Endothelial cell of umbilical vein (primary cell): ENCODE data around the gene TMEM154. TPM values are rescaled to one million over a fixed set of nuclear protein-coding genes. Genes with fewer than 3 reads are reported as not detected.
A peak's percentile ranks its signal among the peaks of the same experiment; 100 is the strongest.

Experiments
- BruUV-seq: library from RNA; stranded (reverse); fragments of 400-500 nt; replicated peaks from 2 replicates; lab custom pipeline; 2021; lab: Mats Ljungman, UMichigan
- CTCF ChIA-PET: fragments of 300-600, 350-600 bp; sonication (Branson Sonifier 250); formaldehyde crosslinking; loops from one replicate; lab custom pipeline; 2021; ENCODE audit warnings: antibody characterized with exemption, inconsistent platforms; lab: Charles Lee
- POLR2A ChIA-PET: fragments of 300-600, 350-600 bp; sonication (Branson Sonifier 250); formaldehyde crosslinking; loops from one replicate; lab custom pipeline; 2021; ENCODE audit warnings: antibody characterized with exemption, inconsistent platforms; lab: Charles Lee
- DNase-seq: peaks from one replicate; pipeline ENCODE4 v3.0.0-alpha.2; 2011; ENCODE audit warnings: low read depth, low spot score
- FAIRE-seq: peaks from 2 replicates; lab custom pipeline; 2011; peaks lifted over from hg19 to GRCh38; lab: Jason Lieb, UNC
- H2AFZ ChIP-seq: 2 replicates; pipeline ENCODE4 v1.6.0; 2012; ENCODE audit warnings: low read depth, low read length, control low read depth, inconsistent platforms
- H3K27ac ChIP-seq: 2 replicates; pipeline ENCODE4 v1.5.1; 2011; ENCODE audit warnings: low read depth, mild to moderate bottlenecking, control low read depth, low read length, moderate library complexity; ENCODE audit not compliant: insufficient read depth
- H3K27me3 ChIP-seq, 2 experiments: 2 replicates each; pipeline versions ENCODE4 v1.6.0 to v1.6.1; 2011; ENCODE audit warnings: low read length in 2 of 2, mixed read lengths in 1 of 2; ENCODE audit not compliant: control insufficient read depth in 2 of 2, insufficient read depth in 2 of 2
- H3K36me3 ChIP-seq, 2 experiments: 2 replicates in 1 of 2; 3 replicates in 1 of 2; pipeline ENCODE4 v1.5.1; 2011; ENCODE audit warnings: low read length in 2 of 2, mild to moderate bottlenecking in 1 of 2, moderate library complexity in 1 of 2; ENCODE audit not compliant: control insufficient read depth in 2 of 2, insufficient read depth in 2 of 2; ENCODE audit errors: extremely low read depth in 1 of 2
- H3K4me1 ChIP-seq: 3 replicates; pipeline ENCODE4 v1.5.1; 2011; ENCODE audit warnings: mild to moderate bottlenecking, low read length; ENCODE audit not compliant: control insufficient read depth, insufficient read depth; ENCODE audit errors: extremely low read depth
- H3K4me2 ChIP-seq: 2 replicates; pipeline ENCODE4 v1.6.1; 2011; ENCODE audit warnings: low read length, control low read depth, mixed read lengths; ENCODE audit not compliant: insufficient read depth
- H3K4me3 ChIP-seq, 3 experiments: fragments of 200-600 bp in 1 of 3; sonication (generic), shearing (Covaris generic) in 1 of 3; replicated peaks in 1 of 3; 2 replicates each; pipeline ENCODE4 v1.5.1; 2011 to 2016; ENCODE audit warnings: control low read depth in 3 of 3, low read length in 3 of 3, mild to moderate bottlenecking in 2 of 3, inconsistent platforms in 1 of 3, low read depth in 1 of 3, moderate library complexity in 1 of 3; ENCODE audit not compliant: insufficient read depth in 1 of 3
- H3K79me2 ChIP-seq: 2 replicates; pipeline ENCODE4 v1.6.0; 2012; ENCODE audit warnings: low read length, inconsistent platforms; ENCODE audit not compliant: control insufficient read depth, insufficient read depth
- H3K9ac ChIP-seq: replicated peaks from 2 replicates; pipeline ENCODE3; 2011; ENCODE audit warnings: low read length, control low read depth; ENCODE audit not compliant: insufficient read depth; ENCODE audit errors: extremely low read depth
- H3K9me1 ChIP-seq: replicated peaks from 3 replicates; pipeline ENCODE4 v1.6.0; 2011; ENCODE audit warnings: mild to moderate bottlenecking, low read length; ENCODE audit not compliant: control insufficient read depth, insufficient read depth; ENCODE audit errors: extremely low read depth
- H3K9me3 ChIP-seq: replicated peaks from 2 replicates; pipeline ENCODE4 v1.5.1; 2012; ENCODE audit warnings: low read length, inconsistent platforms; ENCODE audit not compliant: control insufficient read depth, insufficient read depth
- H4K20me1 ChIP-seq: replicated peaks from 2 replicates; pipeline ENCODE3; 2011; ENCODE audit warnings: mild to moderate bottlenecking, low read length; ENCODE audit not compliant: control insufficient read depth, insufficient read depth; ENCODE audit errors: extremely low read depth
- EZH2 ChIP-seq: IDR thresholded peaks from 2 replicates; pipeline ENCODE4 v1.6.1; 2012; ENCODE audit warnings: borderline replicate concordance, low read depth, mild to moderate bottlenecking, moderate library complexity, low read length, inconsistent platforms; ENCODE audit not compliant: severe bottlenecking
- FOS ChIP-seq: IDR thresholded peaks from 2 replicates; pipeline ENCODE4 v1.6.1; 2011; ENCODE audit warnings: mild to moderate bottlenecking, low read length, moderate library complexity, borderline replicate concordance; ENCODE audit not compliant: insufficient read depth
- GATA2 ChIP-seq: IDR thresholded peaks from 2 replicates; pipeline ENCODE4 v1.7.0; 2011; ENCODE audit warnings: low read depth, mild to moderate bottlenecking, moderate library complexity, mixed read lengths, low read length; ENCODE audit not compliant: insufficient read length, insufficient read depth
- JUN ChIP-seq: IDR thresholded peaks from 2 replicates; pipeline ENCODE4 v1.6.1; 2011; ENCODE audit warnings: borderline replicate concordance, low read depth; ENCODE audit not compliant: insufficient read length, insufficient read depth
- MYC ChIP-seq: IDR thresholded peaks from one replicate; pipeline ENCODE4 v1.6.1; 2011; ENCODE audit warnings: mild to moderate bottlenecking, low read depth, low read length
- dilution Hi-C: fragments of 300-500 bp; cut with MboI; formaldehyde crosslinking; loops from one replicate; pipeline ENCODE4 v1.15.0; 2019; ENCODE audit warnings: low sequenced_read_pairs; ENCODE audit not compliant: extremely low pct_ligation_motif_present
- intact Hi-C: fragments of 100-400 bp; cut with micrococcal nuclease; formaldehyde crosslinking; loops from one replicate; pipeline ENCODE4 v1.10.0; 2022
- polyA plus RNA-seq, 4 experiments: library from polyadenylated mRNA; depleted of rRNA in 3 of 4; stranded (reverse) in 3 of 4; unstranded in 1 of 4; fragments of >200 nt; gene quantifications; 2 replicates each; pipeline versions ENCODE4 v1.2.1 to v1.2.3, GENCODE V29; 2011 to 2012; ENCODE audit warnings: missing spikeins in 1 of 4
- total RNA-seq: library from RNA; stranded (reverse); gene quantifications from 2 replicates; pipeline ENCODE4 v1.2.3, GENCODE V29; 2021
- TF ChIP-seq, protein P1 (sequence below), 2 donors: IDR thresholded peaks; 1 replicate in 1 of 2; 2 replicates in 1 of 2; pipeline ENCODE4 v1.5.1; 2011; ENCODE audit warnings: low read length in 2 of 2, mild to moderate bottlenecking in 2 of 2, moderate library complexity in 2 of 2, control low read depth in 1 of 2, inconsistent platforms in 1 of 2, low read depth in 1 of 2; ENCODE audit not compliant: insufficient read depth in 1 of 2; ENCODE audit errors: extremely low read depth in 1 of 2

The TMEM154 gene
- total and polyA plus RNA-seq, 2 donors (not counting 3 experiments of a cell fraction or from before 2014, with no cell fraction given): 5.4 to 50.0 TPM

- peaks cover 14 to 15% of the 10 kb centered on the region in 2 experiments for H3K27me3 ChIP-seq
- intact Hi-C loops (no loop called here), dilution Hi-C loops (no loop called here)
- no peak overlapping the region for H3K9ac ChIP-seq
- ChIA-PET POLR2A (no interaction called here), CTCF (interaction anchor here (0.5 to 1.7 kb wide), 5 partner anchors 8 to 137 kb away, joined by 3 to 9 read pairs (median 5); no protein-coding TSS in a partner anchor)
- TF ChIP-seq GATA2: no peak
- TF ChIP-seq MYC: no peak
- TF ChIP-seq JUN: no peak
- no peaks in the 10 kb centered on the region for H3K9me1 ChIP-seq
- DNase-seq: peak; percentile 19
- no peaks in the 10 kb centered on the region for H4K20me1 ChIP-seq
- H3K36me3 ChIP-seq: no peaks in the 10 kb centered on the region
- peak overlapping the region; percentile 18 for H3K4me2 ChIP-seq
- H3K9me3 ChIP-seq: no peaks in the 10 kb centered on the region
- no peak overlapping the region for H3K4me3 ChIP-seq
- FAIRE-seq: peak; percentile 44
- peak overlapping the region; percentile 59 for H2AFZ ChIP-seq
- no peak overlapping the region for H3K27ac ChIP-seq
- H3K79me2 ChIP-seq: no peaks in the 10 kb centered on the region
- no TSS peak for BruUV-seq
- H3K4me1 ChIP-seq: no peaks in the 10 kb centered on the region
Measured at GRCh38 chr4:152591396-152591795, 88.4 kb downstream of the TMEM154 start.

DNA sequence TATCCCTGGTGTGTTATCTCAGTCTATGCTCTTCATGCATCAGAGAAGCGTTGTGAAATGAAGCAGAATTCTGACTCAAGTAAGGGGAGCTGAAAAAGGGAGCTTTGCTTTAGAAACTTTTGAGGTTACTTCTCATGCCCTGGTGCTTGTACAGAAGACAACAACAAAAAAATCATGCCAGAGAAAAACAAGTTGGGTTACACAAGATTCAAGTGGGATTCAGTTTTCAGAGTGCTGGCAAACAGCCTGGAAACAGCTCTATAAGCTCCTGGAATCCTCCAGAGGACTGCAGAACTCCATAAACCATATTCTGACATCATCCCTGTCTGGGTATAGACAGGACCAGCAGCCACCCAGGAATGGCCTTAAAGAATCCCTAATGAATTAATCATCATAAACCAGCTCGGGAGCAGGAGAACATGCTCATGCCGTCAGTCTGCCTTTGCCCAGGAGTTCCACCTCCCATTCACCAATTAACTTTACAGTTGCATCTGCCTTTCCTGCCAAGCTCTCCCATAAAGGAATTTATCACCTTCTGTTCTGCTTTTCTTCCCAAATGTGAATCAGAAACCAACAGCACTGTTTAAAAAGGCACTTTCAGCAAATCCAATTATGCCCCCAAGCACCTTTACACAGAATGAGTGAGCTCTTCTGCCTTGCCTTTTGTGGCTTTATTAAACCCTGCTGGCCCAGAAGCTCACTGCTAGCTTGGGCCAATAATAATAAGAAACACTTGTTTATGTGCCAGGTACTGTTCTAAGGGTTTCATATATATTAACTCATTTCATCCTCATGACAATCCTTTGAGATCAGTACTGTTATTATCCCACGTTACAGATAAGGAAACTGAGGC, 89.4 kb downstream of the TMEM154 start:
- DNase-seq (no peak), FAIRE-seq (no peak)
- Histone ChIP-seq H3K27ac (no peak overlapping the region), H3K4me1 (no peaks in the 10 kb centered on the region), H3K9ac (no peak overlapping the region), H3K9me3 (no peaks in the 10 kb centered on the region), H3K79me2 (no peaks in the 10 kb centered on the region), H3K4me2 (no peak overlapping the region), H3K4me3 (no peak overlapping the region), H3K36me3 (no peaks in the 10 kb centered on the region), H4K20me1 (no peaks in the 10 kb centered on the region), H2AFZ (no peak overlapping the region), H3K9me1 (no peaks in the 10 kb centered on the region), H3K27me3 (peaks cover 13 to 14% of the 10 kb centered on the region in 2 experiments)
- intact Hi-C loops (no loop called here), dilution Hi-C loops (no loop called here)
- ChIA-PET POLR2A (no interaction called here), CTCF (interaction anchor here (1.1 to 1.7 kb wide), 6 partner anchors 9 to 136 kb away, joined by 3 to 9 read pairs (median 5); no protein-coding TSS in a partner anchor)
- TF ChIP-seq, protein P1, sequence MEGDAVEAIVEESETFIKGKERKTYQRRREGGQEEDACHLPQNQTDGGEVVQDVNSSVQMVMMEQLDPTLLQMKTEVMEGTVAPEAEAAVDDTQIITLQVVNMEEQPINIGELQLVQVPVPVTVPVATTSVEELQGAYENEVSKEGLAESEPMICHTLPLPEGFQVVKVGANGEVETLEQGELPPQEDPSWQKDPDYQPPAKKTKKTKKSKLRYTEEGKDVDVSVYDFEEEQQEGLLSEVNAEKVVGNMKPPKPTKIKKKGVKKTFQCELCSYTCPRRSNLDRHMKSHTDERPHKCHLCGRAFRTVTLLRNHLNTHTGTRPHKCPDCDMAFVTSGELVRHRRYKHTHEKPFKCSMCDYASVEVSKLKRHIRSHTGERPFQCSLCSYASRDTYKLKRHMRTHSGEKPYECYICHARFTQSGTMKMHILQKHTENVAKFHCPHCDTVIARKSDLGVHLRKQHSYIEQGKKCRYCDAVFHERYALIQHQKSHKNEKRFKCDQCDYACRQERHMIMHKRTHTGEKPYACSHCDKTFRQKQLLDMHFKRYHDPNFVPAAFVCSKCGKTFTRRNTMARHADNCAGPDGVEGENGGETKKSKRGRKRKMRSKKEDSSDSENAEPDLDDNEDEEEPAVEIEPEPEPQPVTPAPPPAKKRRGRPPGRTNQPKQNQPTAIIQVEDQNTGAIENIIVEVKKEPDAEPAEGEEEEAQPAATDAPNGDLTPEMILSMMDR (IDR thresholded peaks at IDR 0.05; ENCODE audit: extremely low read depth in 1 of 2, insufficient read depth in 1 of 2, low read depth in 1 of 2, low read length in 2 of 2): no peak
- TF ChIP-seq EZH2 (no peak), FOS (no peak)
- BruUV-seq: no TSS peak
